MCF 10A (cell line): ENCODE results near the gene OTULINL. TPM values are rescaled to one million over a fixed set of nuclear protein-coding genes. Genes with fewer than 3 reads are reported as not detected.

ENCODE experiments used
- BruUV-seq: library from RNA; stranded (reverse); fragments of 400-500 nt; replicated peaks from 2 replicates; lab custom pipeline; 2021; lab: Mats Ljungman, UMichigan
- CTCF ChIA-PET: fragments of 300-600 bp; sonication (Branson Sonifier 250); formaldehyde crosslinking; extraction: SDS; loops from one replicate; lab custom pipeline; 2021; ENCODE audit warnings: antibody characterized with exemption, inconsistent platforms; lab: Yijun Ruan, JAX
- POLR2A ChIA-PET: fragments of 300-600, 350-650 bp; sonication (Branson Sonifier 250); formaldehyde crosslinking; extraction: SDS; loops from one replicate; lab custom pipeline; 2020; ENCODE audit warnings: antibody characterized with exemption, inconsistent platforms; lab: Yijun Ruan, JAX
- DNase-seq: peaks from one replicate; pipeline ENCODE4 v3.0.0-alpha.2; 2018; ENCODE audit not compliant: unreplicated experiment
- H3K27ac Mint-ChIP-seq: one replicate; pipeline ENCODE4 v1.8.0; 2022; ENCODE audit warnings: mild to moderate bottlenecking, low read depth, mixed read lengths; ENCODE audit not compliant: unreplicated experiment
- H3K27me3 Mint-ChIP-seq: one replicate; pipeline ENCODE4 v1.8.0; 2022; ENCODE audit warnings: mixed read lengths; ENCODE audit not compliant: insufficient read depth, unreplicated experiment
- H3K36me3 Mint-ChIP-seq: one replicate; pipeline ENCODE4 v1.8.0; 2022; ENCODE audit warnings: mild to moderate bottlenecking, moderate library complexity, mixed read lengths; ENCODE audit not compliant: insufficient read depth, unreplicated experiment
- H3K4me1 Mint-ChIP-seq: one replicate; pipeline ENCODE4 v1.8.0; 2022; ENCODE audit warnings: mixed read lengths; ENCODE audit not compliant: insufficient read depth, unreplicated experiment
- H3K4me3 Mint-ChIP-seq: one replicate; pipeline ENCODE4 v1.8.0; 2022; ENCODE audit warnings: mild to moderate bottlenecking, moderate library complexity, mixed read lengths; ENCODE audit not compliant: unreplicated experiment
- H3K9me3 Mint-ChIP-seq: one replicate; pipeline ENCODE4 v1.8.0; 2022; ENCODE audit warnings: mixed read lengths; ENCODE audit not compliant: unreplicated experiment
- CTCF ChIP-seq: fragments of 200-600 bp; IDR thresholded peaks from one replicate; pipeline ENCODE4 v1.8.0; 2022; ENCODE audit warnings: antibody characterized with exemption, mild to moderate bottlenecking; ENCODE audit not compliant: unreplicated experiment
- intact Hi-C: fragments of 100-400 bp; cut with micrococcal nuclease; formaldehyde crosslinking; loops from 2 replicates; pipeline ENCODE4 v1.14.1; 2022
- total RNA-seq: library from RNA; stranded (reverse); gene quantifications from 2 replicates; pipeline ENCODE4 v1.2.3, GENCODE V29; 2022

Gene OTULINL
- total RNA-seq, 1 experiment from 2014 or later: not detected

DNA sequence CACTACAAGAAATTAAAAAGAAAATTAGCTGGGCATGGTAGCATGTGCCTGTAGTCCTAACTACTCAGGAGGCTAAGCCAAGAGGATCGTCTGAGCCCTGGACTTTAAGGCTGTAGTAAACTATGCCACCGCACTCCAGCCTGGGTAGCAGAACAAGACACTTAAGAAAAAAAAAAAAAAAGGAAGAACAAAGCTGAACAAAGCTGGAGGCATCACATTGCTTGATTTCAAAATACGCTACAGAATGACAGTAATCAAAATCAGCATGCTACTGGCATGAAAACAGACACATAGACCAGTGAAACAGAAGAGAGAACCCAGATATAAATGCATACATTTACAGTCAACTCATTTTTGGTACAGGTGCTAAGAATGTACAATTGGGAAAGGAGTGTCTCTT is 68.5 kb downstream of the OTULINL start:
- H3K27me3 Mint-ChIP-seq: peaks cover 43% of the 10 kb centered on the region
- ChIA-PET POLR2A (no interaction called here), CTCF (interaction anchor here (0.6 to 4.8 kb wide), 11 partner anchors 10 to 425 kb away, joined by 3 to 114 read pairs (median 14); partner anchors contain the start of gene OTULINL)
- peaks cover 2% of the 10 kb centered on the region for H3K4me1 Mint-ChIP-seq
- no peaks in the 10 kb centered on the region for H3K9me3 Mint-ChIP-seq
- no peak for TF ChIP-seq CTCF
- no peak overlapping the region for H3K27ac Mint-ChIP-seq
- intact Hi-C loops: no loop called here
- no peak overlapping the region for H3K4me3 Mint-ChIP-seq
- no TSS peak for BruUV-seq
- no peaks in the 10 kb centered on the region for H3K36me3 Mint-ChIP-seq
- no peak for DNase-seq

DNA sequence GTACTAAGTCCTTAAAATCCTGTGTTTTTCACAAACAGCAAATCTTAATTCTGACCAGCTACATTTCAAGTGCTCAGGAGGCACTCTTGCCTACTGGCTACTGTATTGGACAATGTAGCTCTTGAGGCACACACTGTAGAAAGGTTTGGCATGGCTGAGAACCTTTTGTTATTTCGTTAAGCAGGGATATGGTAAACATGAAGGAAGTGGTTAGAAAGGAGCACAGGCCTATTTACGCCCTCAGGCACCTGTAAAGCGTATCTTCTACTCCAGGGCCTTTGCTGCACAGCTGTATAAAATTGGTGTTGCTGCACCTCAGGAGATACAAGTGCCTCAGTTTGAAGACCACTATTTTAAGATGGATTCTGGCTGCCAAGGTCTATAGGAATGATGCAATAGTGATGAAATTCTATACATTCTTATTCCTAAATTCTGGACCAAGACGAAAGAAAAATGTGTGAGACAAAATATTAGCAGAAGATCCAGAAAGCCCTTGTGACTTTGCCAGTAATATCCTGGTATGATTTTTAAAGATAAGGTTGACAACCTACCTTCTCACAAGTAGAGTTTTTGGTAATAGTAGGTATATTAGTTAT is 73.7 kb downstream of the OTULINL start:
- Mint-ChIP-seq H3K36me3 (no peaks in the 10 kb centered on the region), H3K9me3 (no peaks in the 10 kb centered on the region), H3K4me3 (no peak overlapping the region), H3K4me1 (peaks cover 8% of the 10 kb centered on the region), H3K27me3 (peaks cover 12% of the 10 kb centered on the region), H3K27ac (no peak overlapping the region)
- POLR2A ChIA-PET: interaction anchor here (0.6 to 2.0 kb wide), 4 partner anchors 9 to 471 kb away, joined by 3 to 5 read pairs (median 3); partner anchors contain the start of gene OTULIN
- no peak for DNase-seq
- no peak for TF ChIP-seq CTCF
- no TSS peak for BruUV-seq
- CTCF ChIA-PET: interaction anchor here (0.9 to 1.2 kb wide), 5 partner anchors 20 to 291 kb away, joined by 3 to 5 read pairs (median 3); no protein-coding TSS in a partner anchor
- intact Hi-C loops: no loop called here

- H3K4me3 Mint-ChIP-seq: no peak overlapping the region
- intact Hi-C loops: loop anchor here (1.0 kb wide), 1 partner anchor 252 kb away; no protein-coding TSS in a partner anchor
- TF ChIP-seq CTCF: no peak
Measured at GRCh38 chr5:14656898-14657297, 75.3 kb downstream of the OTULINL start.

GRCh38 chr5:14659821-14660607 is 78.4 kb downstream of the OTULINL start:
- peaks cover 6% of the 10 kb centered on the region for H3K36me3 Mint-ChIP-seq
- peaks cover 24% of the 10 kb centered on the region for H3K4me1 Mint-ChIP-seq
- ChIA-PET CTCF (interaction anchor here (0.6 to 1.5 kb wide), 4 partner anchors 11 to 676 kb away, joined by 3 to 17 read pairs (median 3); no protein-coding TSS in a partner anchor), POLR2A (interaction anchor here (0.7 to 2.6 kb wide), 6 partner anchors 10 to 624 kb away, joined by 3 to 14 read pairs (median 4); no protein-coding TSS in a partner anchor)
- no peaks in the 10 kb centered on the region for H3K9me3 Mint-ChIP-seq
- peak overlapping the region; percentile 47 for H3K4me3 Mint-ChIP-seq
- no peaks in the 10 kb centered on the region for H3K27me3 Mint-ChIP-seq
- H3K27ac Mint-ChIP-seq: peak overlapping the region; percentile 71
- no peak for TF ChIP-seq CTCF
- intact Hi-C loops: no loop called here
- BruUV-seq: no TSS peak
- peak; percentile 92 for DNase-seq

More at GRCh38 chr5:14656898-14657297, 75.3 kb downstream of the OTULINL start:
- POLR2A ChIA-PET: interaction anchor here (0.6 to 0.7 kb wide), 3 partner anchors 8 to 47 kb away, joined by 3 to 5 read pairs (median 3); no protein-coding TSS in a partner anchor
- Mint-ChIP-seq H3K27me3 (no peaks in the 10 kb centered on the region), H3K27ac (no peak overlapping the region), H3K36me3 (no peaks in the 10 kb centered on the region), H3K4me1 (peaks cover 19% of the 10 kb centered on the region), H3K9me3 (no peaks in the 10 kb centered on the region)
- BruUV-seq: no TSS peak
- CTCF ChIA-PET: interaction anchor here (0.6 to 2.6 kb wide), 6 partner anchors 8 to 292 kb away, joined by 3 to 21 read pairs (median 4); no protein-coding TSS in a partner anchor
- DNase-seq: no peak
